ENCODE data around the gene FAM151B.
"Not testable (repeated sequence)": the region's sequence is repeated elsewhere in the genome, so short reads cannot be mapped to it uniquely, and the experiment has no call there.

The FAM151B gene, protein sequence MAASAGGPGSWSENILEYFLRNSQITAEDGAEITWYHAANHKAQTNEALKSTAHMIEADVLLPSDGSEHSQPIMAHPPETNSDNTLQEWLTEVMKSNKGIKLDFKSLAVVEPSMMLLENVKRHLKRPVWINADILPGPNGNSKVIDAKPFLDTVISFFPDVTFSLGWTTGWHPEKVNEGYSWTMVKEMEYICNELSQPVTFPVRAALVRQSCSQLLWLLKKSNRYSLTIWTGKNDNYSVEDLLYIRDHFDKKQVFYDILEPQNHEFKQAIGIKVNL

DNA sequence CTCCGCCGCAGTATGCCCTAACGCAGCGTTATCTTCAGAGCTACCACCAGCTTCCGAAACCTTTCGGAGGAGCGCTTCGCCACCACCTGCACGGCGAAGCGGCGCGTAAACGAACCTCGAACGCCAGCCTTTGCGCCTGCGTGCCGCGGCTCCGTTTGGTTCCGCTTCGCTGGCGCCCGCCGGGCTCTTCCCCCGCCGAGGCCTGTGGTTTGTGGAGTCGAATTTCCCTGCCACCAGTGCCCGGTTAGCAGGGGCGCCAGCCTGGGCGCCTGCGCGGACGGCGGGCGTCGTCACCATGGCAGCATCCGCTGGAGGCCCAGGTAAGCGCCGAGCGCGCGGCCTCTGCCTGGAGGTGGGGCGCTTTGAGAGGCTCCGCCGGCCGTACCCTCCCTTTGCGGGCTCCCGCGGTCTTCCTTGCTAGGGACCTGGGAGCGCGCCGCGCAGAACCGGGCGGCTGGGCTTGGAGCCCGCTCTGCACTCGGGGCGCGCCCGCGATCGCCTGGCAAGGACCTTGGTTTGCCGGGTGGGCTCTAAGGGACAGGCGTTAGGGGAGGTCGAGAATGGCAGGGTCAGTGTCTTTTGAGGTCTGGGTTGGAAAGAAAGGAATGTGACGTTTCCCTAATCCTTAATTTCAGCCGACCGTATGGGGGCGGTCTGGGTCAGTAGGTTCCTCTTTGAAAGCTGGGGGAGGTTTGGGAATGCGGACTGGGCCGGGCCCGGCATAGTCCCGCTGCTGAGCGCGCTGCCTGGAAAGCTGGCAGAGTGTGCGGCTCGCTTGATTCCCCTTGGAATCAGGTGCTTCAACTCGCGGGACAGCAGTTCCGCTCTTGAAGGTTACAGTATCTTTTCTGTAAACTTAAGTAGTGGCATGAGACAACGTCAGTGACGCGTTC is at the start of gene FAM151B:
TSS of gene FAM151B (plus strand) at position 272 of the 893 bp plus-strand sequence. CDS start at position 296, 24 bp downstream.
- peak; percentile 74 for DNase-seq (ENCODE audit: low read depth)

DNA sequence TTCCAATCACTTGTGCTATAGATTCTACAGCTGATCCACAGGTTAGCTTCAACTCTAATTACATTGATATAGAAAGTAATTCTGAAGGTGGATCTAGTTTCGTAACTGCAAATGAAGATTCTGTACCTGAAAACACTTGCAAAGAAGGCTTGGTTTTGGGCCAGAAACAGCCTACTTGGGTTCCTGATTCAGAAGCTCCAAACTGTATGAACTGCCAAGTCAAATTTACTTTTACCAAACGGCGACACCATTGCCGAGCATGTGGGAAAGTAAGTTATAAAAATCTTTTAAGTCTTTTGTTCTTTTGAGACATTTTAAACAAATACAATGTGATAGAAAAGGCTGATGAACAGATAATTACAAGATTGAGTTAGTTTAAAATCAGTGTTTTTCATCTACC is 49.2 kb upstream of the FAM151B start:
- DNase-seq (ENCODE audit: low read depth), result no peak

DNA sequence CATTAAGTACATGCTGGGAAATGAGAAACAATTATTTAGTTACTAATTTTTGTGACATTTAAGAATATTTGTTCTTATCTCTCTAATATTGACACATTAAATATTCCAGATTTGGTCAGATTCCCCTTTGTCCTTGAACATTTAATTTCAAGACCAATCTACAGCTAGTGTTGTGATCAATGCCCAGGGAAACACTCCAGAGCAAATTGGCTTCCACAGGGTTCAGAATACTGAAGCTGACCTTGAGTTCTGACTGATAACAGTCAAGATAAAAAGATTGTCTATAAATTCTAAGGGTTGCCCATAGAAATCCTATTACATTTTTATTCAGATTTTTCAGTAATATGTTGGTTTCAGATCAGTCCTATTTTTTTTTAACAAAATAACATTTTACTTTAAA is 48.7 kb upstream of the FAM151B start:
- DNase-seq (ENCODE audit: low read depth), result no peak

DNA sequence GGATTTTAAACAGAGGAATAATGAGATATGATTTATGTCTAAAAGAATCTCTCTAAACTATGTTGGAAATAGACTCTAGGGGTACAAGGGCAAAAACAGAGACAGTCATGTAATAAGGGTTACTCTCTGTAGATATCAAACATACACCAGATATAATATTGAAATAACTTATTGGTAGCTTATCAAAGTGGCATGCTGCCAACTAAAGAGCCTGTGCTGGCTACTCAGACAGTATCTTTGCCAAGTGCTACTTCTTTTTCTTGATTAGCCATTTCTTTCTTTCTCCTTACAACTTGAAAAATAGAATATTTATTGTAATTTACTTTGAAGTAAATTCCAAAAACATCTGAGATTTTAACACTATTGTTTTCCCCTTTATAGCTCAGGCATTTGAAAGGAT is 45.2 kb upstream of the FAM151B start:
- DNase-seq (ENCODE audit: low read depth), result no peak

DNA sequence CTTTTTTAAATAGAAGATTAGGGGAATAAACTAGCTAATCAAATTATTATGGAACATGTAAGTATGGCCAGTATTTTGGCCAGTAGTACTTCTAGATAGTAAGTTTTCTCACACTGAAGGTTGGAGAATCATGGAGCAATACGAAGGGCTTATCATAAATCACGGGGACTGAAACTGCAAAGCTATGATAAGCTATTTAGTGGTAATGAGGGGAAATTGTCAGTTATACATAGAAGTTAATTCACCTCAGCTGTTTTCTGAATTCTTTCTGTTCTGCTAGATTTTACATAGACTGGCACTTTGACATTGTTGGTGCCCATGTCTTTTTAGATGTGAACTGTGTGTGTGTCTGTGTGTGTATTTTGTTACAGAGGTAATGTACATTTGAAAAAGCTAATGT is 34.5 kb upstream of the FAM151B start:
- no peak for DNase-seq (ENCODE audit: low read depth)

DNA sequence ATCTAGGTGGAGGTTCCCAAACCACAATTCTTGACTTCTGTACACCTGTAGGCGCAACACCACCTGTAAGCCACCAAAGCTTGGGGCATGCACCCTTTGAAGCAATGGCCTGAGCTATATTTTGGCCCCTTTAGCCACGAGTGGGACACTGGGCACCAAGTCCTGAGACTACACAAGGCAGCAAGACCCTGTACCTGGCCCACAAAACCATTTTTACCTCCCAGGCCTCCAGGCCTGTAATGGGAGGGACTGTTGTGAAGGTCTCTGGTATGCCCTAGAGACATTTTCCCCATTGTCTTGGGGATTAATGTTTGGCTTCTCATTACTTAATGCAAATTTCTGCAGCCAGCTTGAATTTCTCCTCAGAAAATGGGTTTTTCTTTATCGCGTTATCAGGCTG is 24.6 kb upstream of the FAM151B start:
- no peak for DNase-seq (ENCODE audit: low read depth)

DNA sequence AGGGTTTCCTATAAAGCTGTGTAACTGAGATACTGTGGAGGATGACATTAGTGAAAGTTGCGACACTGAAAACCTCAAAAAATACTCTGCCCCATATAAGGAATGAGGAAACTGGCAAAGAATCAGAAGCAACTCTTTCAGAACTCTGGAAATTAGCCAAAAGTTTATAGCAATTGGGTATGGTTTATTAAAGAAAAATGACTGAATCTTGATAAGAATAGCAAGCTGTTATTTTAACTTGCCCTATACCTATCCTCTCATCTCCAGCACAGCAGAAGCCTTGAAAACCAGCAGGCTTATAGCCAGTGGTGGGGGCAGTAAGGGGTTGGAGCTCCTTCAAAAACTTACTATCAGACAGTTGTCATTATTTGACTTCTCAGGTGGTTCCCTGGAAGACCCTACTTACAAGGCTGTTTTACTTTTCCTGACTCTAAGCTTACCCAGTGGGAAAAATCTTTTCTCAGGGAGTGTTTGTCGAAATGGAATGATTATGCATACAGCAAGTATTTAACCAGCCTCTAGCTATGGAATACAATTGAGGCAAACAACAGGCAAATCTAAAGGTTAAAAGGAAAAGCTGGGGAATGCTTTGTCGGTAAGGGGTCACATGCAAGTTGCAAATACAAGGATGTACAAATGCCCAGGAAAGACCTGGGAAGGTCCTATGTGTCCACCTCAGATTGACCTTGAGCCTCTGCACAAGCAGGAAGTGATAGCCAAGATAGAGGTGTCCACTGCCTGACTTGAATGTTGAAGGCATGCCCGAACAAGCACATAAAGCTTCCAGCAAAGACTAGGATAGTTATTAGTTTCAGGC is 21.0 kb upstream of the FAM151B start:
- DNase-seq (ENCODE audit: low read depth), result no peak

DNA sequence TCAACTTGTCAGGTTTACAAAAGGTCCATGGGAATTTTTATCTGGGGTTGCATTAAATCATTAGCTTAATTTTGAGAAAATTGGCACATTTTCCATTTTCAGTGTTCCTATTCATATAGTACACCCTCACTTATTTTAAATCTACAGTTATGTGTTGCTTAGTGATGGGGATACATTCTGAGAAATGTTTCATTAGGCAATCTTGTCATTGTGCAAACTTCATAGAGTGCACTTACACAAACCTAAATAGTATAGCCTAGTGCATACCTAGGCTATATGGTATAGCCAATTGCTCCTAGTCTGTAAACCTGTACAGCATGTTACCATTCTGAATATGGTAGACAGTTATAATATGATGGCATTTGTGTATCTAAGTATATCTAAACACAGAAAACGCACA is 19.8 kb upstream of the FAM151B start:
- no peak for DNase-seq (ENCODE audit: low read depth)

DNA sequence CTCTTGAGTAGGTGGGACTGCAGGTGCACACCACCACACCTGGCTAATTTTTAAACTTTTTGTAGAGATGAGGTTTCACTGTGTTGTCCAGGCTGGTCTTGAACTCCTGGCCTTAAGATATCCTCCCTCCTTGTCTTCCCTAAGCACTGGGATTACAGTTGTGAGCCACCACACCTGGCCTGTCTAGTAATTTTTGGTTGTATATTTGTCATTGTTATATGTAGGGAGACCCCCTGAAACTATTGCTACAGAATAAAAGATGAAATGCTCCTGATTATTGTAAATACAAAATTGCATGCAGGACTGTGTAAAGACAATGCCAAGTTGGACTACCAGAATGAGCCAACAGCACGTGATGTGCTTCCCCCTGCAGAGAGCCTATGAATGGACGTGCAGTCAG is 17.3 kb upstream of the FAM151B start:
- not testable (repeated sequence) for DNase-seq (ENCODE audit: low read depth)

DNA sequence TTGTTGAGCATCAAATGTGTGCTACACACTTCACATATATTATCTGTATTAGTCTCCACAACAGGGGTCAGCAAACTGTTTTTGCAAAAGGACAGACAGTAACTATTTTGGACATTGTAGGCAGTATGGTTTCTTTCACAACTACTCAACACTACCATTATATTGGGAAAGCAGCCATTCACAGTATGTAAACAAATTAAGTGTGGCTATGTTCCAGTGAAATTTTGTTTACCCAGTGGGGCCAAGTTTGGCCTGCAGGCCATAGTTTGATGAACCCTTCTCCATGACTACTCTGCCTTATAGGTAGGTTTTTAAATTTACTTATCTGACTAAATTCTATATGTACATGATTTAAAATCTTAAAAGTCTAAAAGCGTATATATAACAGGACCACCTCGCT is 13.0 kb upstream of the FAM151B start:
- no peak for DNase-seq (ENCODE audit: low read depth)

DNA sequence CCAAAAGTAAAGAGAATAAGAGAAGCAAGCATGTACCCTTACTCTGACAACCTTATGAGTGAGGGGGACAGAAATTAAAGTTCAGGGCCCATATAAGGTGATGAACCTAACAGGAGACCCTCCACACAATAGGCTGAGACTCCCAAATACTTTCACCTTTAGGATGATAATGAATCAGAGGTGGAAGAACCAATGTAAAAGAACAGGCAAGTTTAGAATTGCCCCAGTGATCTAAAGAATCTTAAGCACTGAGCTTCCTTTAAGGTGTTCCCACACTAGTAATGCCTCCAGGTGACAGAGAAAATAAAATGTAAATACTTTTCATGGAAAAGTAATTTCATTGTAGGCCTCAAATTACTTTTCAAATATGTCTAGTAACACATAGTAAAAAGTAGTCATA is 8.2 kb upstream of the FAM151B start:
- DNase-seq (ENCODE audit: low read depth), result no peak

DNA sequence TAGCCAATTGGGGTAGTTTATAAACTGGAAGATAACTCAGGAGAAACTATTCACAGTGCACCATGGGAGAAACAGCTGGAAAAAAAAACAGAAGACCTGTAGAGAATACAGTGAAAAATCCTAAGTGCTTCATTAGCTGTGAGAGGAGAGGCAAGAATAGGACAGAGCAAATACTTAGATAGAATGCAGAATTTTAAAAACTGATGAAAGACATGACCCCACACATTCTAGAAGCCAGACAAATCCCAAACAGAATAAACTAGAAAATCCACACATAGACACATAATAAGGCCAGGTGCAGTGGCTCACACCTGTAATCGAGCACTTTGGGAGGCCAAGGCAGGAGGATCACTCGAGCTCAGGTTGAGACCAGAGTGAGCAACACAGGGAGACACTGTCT is 7.5 kb upstream of the FAM151B start:
- no peak for DNase-seq (ENCODE audit: low read depth)

DNA sequence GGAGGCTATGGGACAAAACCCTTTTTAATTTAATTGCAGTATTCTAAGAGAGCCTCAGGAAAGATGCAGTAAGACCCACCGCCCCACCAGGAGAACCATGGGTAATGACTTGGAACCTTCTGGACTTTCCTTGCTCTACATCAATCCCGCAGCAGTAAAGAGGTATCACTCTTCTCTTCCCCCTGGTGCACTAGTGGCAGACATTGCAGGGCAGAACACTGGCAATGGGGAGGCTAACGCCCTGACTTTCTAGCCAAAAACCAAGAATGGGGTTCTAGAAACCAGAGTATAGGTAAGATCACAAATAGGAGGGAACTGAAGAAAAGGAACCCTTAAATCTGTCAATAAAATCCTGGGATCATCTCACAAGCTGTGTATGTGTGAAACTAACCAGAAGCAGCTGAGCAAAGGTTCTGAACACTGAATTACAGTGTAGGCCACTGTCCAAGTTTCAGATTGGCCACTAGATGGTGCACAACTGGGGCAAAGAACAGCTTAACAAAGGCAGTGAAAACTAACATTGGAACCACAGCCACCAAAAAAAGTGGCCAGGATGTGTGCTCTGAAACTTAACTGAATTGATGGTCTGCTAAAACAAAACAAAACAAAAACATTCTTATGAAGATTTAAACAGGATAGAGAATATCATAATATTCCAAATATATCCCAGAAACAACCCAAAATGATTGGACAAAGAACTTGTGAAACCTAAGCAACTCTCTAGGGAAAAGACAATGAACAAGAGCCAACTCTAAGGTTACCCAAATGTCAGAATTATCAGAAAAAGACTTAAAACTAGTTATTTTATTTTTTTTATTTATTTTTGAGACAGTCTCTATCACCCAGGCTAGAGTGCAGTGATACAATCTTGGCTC is 6.6 kb upstream of the FAM151B start:
- peak; percentile 22 for DNase-seq (ENCODE audit: low read depth)

DNA sequence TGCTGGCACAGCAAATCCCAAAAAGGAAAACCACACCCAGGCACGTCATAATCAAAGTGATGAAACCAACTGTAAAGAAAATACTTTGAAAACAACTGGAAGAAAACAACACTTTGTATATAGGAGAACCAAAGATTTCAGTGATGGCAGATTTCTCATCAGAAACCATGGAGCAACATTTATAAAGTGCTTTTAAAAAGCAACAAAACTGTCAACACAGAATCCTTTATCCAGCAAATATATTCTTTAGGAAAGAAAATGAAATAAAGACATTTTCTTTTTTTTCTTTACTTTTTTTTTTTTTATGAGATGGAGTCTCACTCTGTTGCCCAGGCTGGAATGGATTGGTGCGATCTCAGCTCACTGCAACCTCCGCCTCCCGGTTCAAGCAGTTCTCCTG is 5.3 kb upstream of the FAM151B start:
- DNase-seq (ENCODE audit: low read depth), result no peak

DNA sequence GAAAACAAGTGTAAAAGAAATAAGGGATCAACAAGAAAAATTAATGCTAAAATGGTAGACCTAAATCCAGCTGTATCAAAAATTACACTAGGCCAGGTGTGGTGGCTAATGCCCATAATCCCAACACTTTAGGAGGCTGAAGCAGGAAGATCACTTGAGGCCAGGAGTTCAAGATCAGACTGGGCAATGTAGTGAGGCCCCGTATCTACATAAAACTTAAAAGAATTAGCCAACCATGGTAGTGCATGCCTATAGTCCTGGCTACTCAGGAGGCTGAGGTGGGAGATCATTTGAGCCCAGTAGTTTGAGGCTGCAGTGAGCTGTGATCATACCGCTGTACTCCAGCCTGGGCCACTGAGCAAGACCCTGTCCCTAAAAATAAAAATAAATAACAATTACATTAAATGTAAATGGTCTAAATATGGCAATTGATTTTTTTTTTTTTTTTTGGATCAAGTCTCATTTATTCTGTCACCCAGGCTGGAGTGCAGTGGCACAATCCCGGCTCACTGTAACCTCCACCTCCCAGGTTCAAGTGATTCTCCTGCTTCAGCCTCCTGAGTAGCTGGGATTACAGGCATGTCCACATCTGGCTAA is 4.2 kb upstream of the FAM151B start:
- no peak for DNase-seq (ENCODE audit: low read depth)

DNA sequence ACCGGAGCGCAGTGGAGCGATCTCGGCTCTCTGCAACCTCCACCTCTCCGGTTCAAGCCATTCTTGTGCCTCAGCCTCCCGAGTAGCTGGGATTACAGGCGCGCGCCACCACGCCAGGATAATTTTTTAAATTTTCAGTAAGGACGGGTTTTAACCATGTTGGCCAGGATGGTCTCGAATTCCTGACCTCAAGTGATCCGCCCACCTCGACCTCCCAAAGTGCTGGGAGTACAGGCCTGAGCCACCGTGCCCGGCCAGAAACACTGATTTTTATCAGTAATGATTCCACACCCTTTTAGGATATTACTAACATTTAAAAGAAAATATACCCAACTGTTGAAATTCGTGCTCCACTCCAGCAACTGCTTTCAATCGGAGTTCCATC is 464 bp upstream of the FAM151B start:
- no peak for DNase-seq (ENCODE audit: low read depth)

DNA sequence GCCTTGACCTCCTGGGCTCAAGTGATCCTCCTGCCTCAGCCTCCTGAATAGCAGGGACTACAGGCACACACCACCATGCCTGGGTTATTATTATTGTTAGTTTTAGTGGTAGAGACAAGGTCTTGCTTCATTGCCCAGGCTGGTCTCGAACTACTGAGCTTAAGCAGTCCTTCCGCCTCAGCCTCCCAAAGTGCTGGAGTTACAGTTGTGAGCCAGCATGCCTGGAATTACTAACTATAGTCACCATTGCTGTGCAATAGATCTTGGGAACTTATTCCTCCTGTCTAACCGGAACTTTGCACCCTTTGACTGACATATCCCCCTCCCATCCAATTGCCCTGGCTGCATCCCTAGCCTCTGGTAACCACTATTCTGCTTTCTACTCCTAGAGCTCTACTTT is 3.4 kb downstream of the FAM151B start:
- DNase-seq (ENCODE audit: low read depth), result no peak

DNA sequence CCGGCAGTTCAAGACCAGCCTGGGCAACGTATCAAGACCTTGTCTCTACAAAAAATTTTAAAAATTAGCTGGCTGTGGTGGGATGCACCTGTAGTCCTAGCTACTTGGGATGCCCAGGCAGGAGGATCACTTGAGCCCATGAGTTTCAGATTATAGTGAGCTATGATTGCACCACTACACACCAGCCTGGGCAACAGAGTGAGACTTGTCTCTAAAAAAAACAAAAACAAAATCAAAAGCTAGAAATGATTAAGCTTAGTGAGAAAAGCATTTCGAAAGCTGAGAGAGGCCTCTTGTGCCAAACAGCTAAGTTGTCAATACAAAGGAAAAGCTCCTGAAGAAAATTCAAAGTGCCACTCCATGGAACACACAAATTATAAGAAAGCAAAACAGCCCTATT is 4.8 kb downstream of the FAM151B start:
- DNase-seq (ENCODE audit: low read depth), result no peak

DNA sequence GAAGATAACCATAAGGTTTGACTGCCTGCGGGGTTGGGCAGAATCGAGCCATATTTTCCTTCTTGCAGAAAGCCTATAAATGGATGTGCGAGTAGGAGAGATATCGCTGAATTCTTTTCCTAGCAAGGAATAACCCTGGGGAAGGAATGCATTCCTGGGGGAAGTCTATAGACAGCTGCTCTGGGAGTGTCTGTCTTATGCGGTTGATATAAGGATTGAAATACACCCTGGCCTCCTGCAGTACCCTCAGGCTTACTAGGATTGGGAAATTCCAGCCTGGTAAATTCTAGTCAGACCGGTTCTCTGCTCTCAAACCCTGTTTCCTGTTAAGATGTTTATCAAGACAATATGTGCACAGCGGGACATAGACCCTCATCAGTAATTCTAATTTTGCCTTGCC is 5.5 kb downstream of the FAM151B start:
- DNase-seq (ENCODE audit: low read depth), result not testable (repeated sequence)

DNA sequence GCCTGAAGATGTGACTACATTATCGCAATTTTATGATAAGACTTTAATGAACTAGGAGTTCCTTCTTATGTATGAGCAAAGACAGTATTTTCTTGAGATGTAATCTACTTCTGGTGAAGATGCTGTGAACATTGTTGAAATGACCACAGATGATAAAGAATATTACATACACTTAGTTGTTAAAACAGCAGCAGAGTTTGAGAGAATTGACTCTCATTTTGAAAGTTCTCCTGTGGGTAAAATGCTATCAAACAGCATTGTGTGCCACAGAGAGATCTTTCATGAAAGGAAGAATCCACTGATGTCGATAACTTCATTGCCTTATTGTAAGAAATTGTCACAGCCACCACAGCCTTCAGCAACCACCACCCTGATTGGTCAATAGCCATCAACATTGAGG is 8.0 kb downstream of the FAM151B start:
- no peak for DNase-seq (ENCODE audit: low read depth)

DNA sequence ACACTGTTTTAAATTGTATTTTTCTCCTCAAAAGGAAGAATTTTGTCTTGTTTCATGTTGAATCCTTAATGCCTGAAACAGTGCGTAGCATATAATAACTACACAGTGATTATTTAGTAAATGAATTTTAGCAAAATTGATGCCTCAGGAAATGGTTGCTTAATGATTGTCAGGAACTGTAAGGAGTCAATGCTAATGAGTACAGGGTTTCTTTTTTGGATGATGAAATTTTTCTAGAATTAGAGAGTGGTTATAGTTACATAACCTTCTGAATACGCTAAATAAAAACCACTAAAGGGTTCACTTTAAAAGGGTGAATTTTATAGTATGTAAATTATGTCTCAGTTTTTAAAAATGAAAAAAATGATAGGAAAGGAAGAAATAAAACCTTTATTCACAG is 14.9 kb downstream of the FAM151B start:
- DNase-seq (ENCODE audit: low read depth), result no peak
